HG02870 (cell line): ENCODE results near the gene SLC66A1.

Source experiments
- ATAC-seq: cut with Tn5 transposase; IDR thresholded peaks from one replicate; pipeline ENCODE4 v1.9.1; 2021; ENCODE audit warnings: mild to moderate bottlenecking, moderate library complexity; ENCODE audit not compliant: unreplicated experiment

SLC66A1 gene

DNA sequence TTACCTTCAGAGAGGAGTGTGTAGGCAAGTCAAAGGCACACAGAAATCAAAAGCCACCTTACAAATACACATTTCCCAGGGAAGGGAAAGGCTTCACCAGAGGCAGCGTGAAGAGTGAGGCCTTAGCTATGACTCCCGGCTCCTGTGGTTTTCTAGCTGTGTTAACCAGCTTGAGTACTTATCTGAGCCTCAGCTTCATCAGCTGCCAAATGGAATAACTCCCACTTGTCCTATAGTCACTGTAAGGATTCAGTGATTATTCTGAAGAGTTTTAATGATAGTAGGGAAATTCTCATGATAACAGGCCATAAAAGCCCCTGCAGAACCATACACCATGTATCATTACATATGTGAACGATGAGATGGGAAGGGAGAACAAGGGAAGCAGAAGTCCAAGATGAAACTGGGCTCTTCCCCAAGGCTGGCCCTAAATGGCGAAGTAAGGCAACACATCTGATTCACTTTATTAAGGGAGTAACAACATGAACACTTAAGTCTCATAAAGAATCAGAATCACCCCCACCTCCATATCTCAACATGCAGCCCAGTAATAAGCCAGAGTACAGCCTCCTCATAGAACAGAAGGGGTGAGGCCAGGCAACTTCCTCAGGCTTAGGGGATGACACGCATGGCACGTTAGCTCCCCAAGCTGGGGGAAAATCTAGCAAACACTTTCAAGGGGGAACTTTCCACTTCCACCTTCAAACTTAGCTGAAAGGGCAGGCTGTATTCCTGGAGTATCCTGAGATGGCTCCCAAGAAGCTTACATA, 63.7 kb downstream of the SLC66A1 start:
- ATAC-seq, result no peak

DNA sequence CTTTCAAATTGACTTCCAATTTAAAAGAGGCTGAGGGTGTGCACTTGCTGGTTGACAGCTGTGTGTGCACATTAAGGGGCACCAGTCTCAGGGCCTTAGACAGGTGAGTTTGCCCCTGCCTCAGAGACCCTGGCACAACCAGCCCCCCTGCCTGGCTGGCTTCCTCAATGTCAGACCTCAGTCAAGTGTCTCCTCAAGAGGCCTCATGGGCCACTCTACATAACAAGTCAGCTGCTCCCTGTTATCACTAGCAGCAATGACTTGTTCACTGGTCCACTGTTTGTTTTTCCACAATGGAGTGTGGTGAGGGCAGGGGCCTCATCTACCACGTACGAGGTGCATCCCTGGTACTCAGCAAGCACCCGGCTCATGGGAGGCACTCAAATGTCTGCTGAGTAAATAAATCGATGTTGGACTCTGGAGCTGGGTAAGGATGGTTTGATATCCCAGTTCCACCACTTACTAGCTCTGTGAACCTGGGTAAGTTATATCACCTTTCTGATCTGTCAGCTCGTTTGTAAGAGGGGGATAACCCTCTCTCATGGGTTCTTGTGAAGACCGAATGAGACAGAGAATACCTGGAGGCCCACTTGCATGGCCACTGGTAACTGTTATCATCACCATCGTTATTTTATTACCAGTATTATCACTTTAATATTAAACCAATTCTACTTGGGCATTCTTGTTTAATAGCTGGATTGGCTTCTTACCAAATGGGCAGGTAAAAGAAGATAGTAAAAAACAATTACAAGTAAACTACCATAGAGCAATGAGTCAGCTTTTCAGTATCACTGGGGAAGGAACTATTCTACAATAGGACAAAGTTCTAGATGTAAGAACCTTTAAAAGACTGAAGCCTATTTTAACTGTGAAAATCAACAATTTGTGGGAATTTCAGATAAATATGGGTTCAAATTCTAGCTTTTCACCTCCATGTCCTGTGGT, 64.6 kb downstream of the SLC66A1 start:
- ATAC-seq, result no peak

DNA sequence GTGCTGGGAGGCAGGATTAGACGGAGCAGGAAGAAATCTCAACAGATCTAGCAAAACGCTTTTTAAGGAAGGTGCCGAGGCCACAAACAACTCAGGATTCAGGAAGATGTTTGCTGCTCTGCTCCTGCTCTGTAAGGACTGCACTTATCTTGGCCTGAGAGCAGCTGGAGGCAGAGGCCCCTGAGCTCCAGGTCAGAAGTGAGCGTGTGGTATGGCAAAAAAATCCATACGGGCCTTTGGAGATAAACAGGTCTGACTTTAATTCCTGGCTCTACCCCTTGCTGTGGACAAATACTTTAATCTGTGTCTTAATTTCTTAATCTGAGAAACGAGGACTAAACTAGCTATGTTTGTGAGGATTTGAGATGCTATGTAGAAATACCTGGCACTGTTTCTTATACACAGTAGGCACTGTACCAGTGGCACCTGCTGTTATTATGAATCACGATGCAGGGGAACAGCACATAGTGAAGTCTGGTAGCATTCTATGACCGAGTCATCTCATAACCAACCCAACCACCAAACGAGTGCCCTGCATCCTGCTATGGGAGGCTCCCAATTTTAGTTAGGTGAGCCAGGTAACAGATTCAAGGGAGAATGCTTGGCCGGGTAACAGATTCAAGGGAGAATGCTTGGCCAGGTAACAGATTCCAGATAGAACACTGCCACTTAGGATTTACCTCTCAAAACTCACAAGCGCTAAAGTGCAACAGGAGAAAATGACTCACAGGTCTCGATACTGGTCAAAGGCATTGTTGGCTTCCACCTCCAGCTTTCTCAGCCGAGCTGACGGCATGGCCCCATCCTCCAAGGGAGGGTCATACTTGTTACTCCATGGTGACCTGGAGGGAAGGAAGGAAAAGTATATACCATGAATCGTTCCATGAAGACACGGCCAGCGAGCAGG, 65.9 kb downstream of the SLC66A1 start:
- no peak for ATAC-seq
